ENCODE data around the gene MOCOS. TPM values are rescaled to one million over a fixed set of nuclear protein-coding genes. Genes with fewer than 3 reads are reported as not detected.

The MOCOS gene
- total RNA-seq, 4 donors from 2014 or later = 1.1 to 6.2 (median 4.1) TPM

GRCh38 chr18:36197511-36198166 is 10.3 kb downstream of the MOCOS start:
- TF ChIP-seq POLR2A (IDR thresholded peaks at IDR 0.05) = no peak
- TF ChIP-seq CTCF (IDR thresholded peaks at IDR 0.05) = no peak
- DNase-seq (ENCODE audit: low spot score in 2 of 2) = no peak
- no peak overlapping the region for H3K4me3 ChIP-seq (ENCODE audit: low read depth, poor library complexity, severe bottlenecking)
- intact Hi-C loops (cut with DNase I; ENCODE audit: low total_unique reads) = no loop called here

- TF ChIP-seq CTCF (IDR thresholded peaks at IDR 0.05) (no peak), POLR2A (IDR thresholded peaks at IDR 0.05) (no peak)
- WGBS, 2 donors = 89 to 94% methylated on average over 18 to 19 of the region's 22 CpGs
- no peak overlapping the region for H3K4me3 ChIP-seq (ENCODE audit: low read depth, poor library complexity, severe bottlenecking)
- peak in 1 of 2 donors; percentile 76 for DNase-seq (ENCODE audit: low spot score in 2 of 2)
- intact Hi-C loops (cut with DNase I; ENCODE audit: low total_unique reads) = no loop called here
Observed at GRCh38 chr18:36199691-36200295, 12.5 kb downstream of the MOCOS start.

GRCh38 chr18:36200354-36200771 is 13.1 kb downstream of the MOCOS start:
- TF ChIP-seq POLR2A (IDR thresholded peaks at IDR 0.05) (no peak), CTCF (IDR thresholded peaks at IDR 0.05) (no peak)
- no peak overlapping the region for H3K4me3 ChIP-seq (ENCODE audit: low read depth, poor library complexity, severe bottlenecking)
- peak in 1 of 2 donors; percentile 72 for DNase-seq (ENCODE audit: low spot score in 2 of 2)
- intact Hi-C loops (cut with DNase I; ENCODE audit: low total_unique reads) = no loop called here

GRCh38 chr18:36201765-36202164 is 14.5 kb downstream of the MOCOS start:
- H3K4me3 ChIP-seq (ENCODE audit: low read depth, poor library complexity, severe bottlenecking) = no peak overlapping the region
- DNase-seq (ENCODE audit: low spot score in 2 of 2) = peak in 1 of 2 donors; percentile 10
- no peak for TF ChIP-seq CTCF (IDR thresholded peaks at IDR 0.05)
- intact Hi-C loops (cut with DNase I; ENCODE audit: low total_unique reads) = no loop called here
- 93 to 97% methylated on average over 2 of the region's 2 CpGs for WGBS, 2 donors

GRCh38 chr18:36203360-36203895 is 16.1 kb downstream of the MOCOS start:
- TF ChIP-seq CTCF (IDR thresholded peaks at IDR 0.05) = no peak
- TF ChIP-seq POLR2A (IDR thresholded peaks at IDR 0.05) = no peak
- DNase-seq (ENCODE audit: low spot score in 2 of 2) = peak in 1 of 2 donors; percentile 36
- H3K4me3 ChIP-seq (ENCODE audit: low read depth, poor library complexity, severe bottlenecking) = no peak overlapping the region
- WGBS, 2 donors = 85% methylated on average over 7 of the region's 7 CpGs
- intact Hi-C loops (cut with DNase I; ENCODE audit: low total_unique reads) = no loop called here
